IPS-18c (cell line): Measurements from ENCODE around the gene OR51I2.

Source experiments
- H3K4me3 ChIP-seq: 2 replicates; pipeline ENCODE4 v1.7.0; 2013; ENCODE audit warnings: low read depth, mild to moderate bottlenecking, low read length, moderate library complexity; ENCODE audit not compliant: insufficient read depth
- H3K9me3 ChIP-seq: one replicate; pipeline ENCODE4 v1.6.1; 2013; ENCODE audit warnings: mild to moderate bottlenecking, low read length, moderate library complexity; ENCODE audit not compliant: control insufficient read depth, insufficient read depth

The OR51I2 gene

GRCh38 chr11:5499671-5500070 lies 50.5 kb downstream of the OR51I2 start:
- no peak overlapping the region for H3K4me3 ChIP-seq
- H3K9me3 ChIP-seq, result no peaks in the 10 kb centered on the region

GRCh38 chr11:5500393-5500801 lies 51.3 kb downstream of the OR51I2 start:
- no peak overlapping the region for H3K4me3 ChIP-seq
- no peaks in the 10 kb centered on the region for H3K9me3 ChIP-seq

GRCh38 chr11:5504403-5504921 lies 55.3 kb downstream of the OR51I2 start:
- no peaks in the 10 kb centered on the region for H3K9me3 ChIP-seq
- no peak overlapping the region for H3K4me3 ChIP-seq

- Histone ChIP-seq H3K4me3 (no peak overlapping the region), H3K9me3 (no peaks in the 10 kb centered on the region)
These were observed 56.4 kb downstream of the OR51I2 start for GRCh38 chr11:5505363-5506048.
